CD8-positive, alpha-beta T cell (primary cell): ENCODE measurements around the gene ANXA7. TPM values are rescaled to one million over a fixed set of nuclear protein-coding genes. Genes with fewer than 3 reads are reported as not detected.

Experiments used
- total RNA-seq, 46 experiments: library from RNA in 2 of 46; stranded (reverse) in 2 of 46; gene quantifications; one replicate each; pipeline ENCODE4 v1.2.3 and lab custom pipeline; 2021 to 2026

ANXA7 gene
- total RNA-seq, 2 experiments from 2014 or later = 94.8 to 95.6 TPM

Other genes starting within 250 kb of the ANXA7 start
- 10 to 100 TPM; 56.5 to 59.1 TPM for gene ECD, start 246.1 kb downstream of the ANXA7 start, total RNA-seq
- gene FAM149B1, start 245.9 kb downstream of the ANXA7 start, total RNA-seq = 1 to 10 TPM; 5.9 to 6.3 TPM
- 10 to 100 TPM; 17.6 to 18.4 TPM for gene DNAJC9, start 166.8 kb downstream of the ANXA7 start, total RNA-seq
- 10 to 100 TPM; 23.6 to 28.7 TPM for gene MRPS16, start 161.4 kb downstream of the ANXA7 start, total RNA-seq
- 1 to 10 TPM; 2.4 to 2.8 TPM for gene CFAP70, start 55.2 kb downstream of the ANXA7 start, total RNA-seq
- gene MSS51, start 19.5 kb upstream of the ANXA7 start, total RNA-seq = under 1 TPM; 0.49 to 0.72 TPM
- 10 to 100 TPM; 15.8 to 17.0 TPM for gene PPP3CB, start 82.0 kb upstream of the ANXA7 start, total RNA-seq
- gene USP54, start 177.3 kb upstream of the ANXA7 start, total RNA-seq = 1 to 10 TPM; 2.0 to 2.9 TPM
- not detected for gene MYOZ1, start 227.4 kb upstream of the ANXA7 start, total RNA-seq
- gene SYNPO2L, start 242.0 kb upstream of the ANXA7 start, total RNA-seq = not detected